ENCODE results near the gene KMT2A.
A peak's percentile ranks its signal among the peaks of the same experiment; 100 is the strongest.
"Not testable (repeated sequence)": the region's sequence is repeated elsewhere in the genome, so short reads cannot be mapped to it uniquely, and the experiment has no call there.

The KMT2A gene

GRCh38 chr11:118435290-118435892, 901 bp upstream of the KMT2A start:
- DNase-seq (ENCODE audit: low read depth) = peak; percentile 29

GRCh38 chr11:118436639-118437207, 431 bp downstream of the KMT2A start:
- DNase-seq (ENCODE audit: low read depth) = peak; percentile 3

- peak; percentile 12 for DNase-seq (ENCODE audit: low read depth)
Measured at GRCh38 chr11:118437208-118438125, 1.2 kb downstream of the KMT2A start.

GRCh38 chr11:118438314-118438931, 2.1 kb downstream of the KMT2A start:
- peak; percentile 25 for DNase-seq (ENCODE audit: low read depth)

- no peak for DNase-seq (ENCODE audit: low read depth)
Measured at GRCh38 chr11:118439646-118440045, 3.4 kb downstream of the KMT2A start.

- DNase-seq (ENCODE audit: low read depth) = no peak
Measured at GRCh38 chr11:118441770-118442275, 5.5 kb downstream of the KMT2A start.

GRCh38 chr11:118442301-118442700, 6.0 kb downstream of the KMT2A start:
- DNase-seq (ENCODE audit: low read depth) = no peak

GRCh38 chr11:118442908-118443589, 6.8 kb downstream of the KMT2A start:
- no peak for DNase-seq (ENCODE audit: low read depth)

GRCh38 chr11:118443590-118444218, 7.4 kb downstream of the KMT2A start:
- DNase-seq (ENCODE audit: low read depth) = no peak

GRCh38 chr11:118447423-118447822, 11.1 kb downstream of the KMT2A start:
- DNase-seq (ENCODE audit: low read depth) = no peak

- no peak for DNase-seq (ENCODE audit: low read depth)
Measured at GRCh38 chr11:118448294-118448693, 12.0 kb downstream of the KMT2A start.

- DNase-seq (ENCODE audit: low read depth) = no peak
Measured at GRCh38 chr11:118449316-118449918, 13.1 kb downstream of the KMT2A start.

- DNase-seq (ENCODE audit: low read depth) = no peak
Measured at GRCh38 chr11:118450451-118450850, 14.2 kb downstream of the KMT2A start.

- DNase-seq (ENCODE audit: low read depth) = no peak
Measured at GRCh38 chr11:118462178-118462577, 25.9 kb downstream of the KMT2A start.

- DNase-seq (ENCODE audit: low read depth) = not testable (repeated sequence)
Measured at GRCh38 chr11:118468968-118469367, 32.7 kb downstream of the KMT2A start.

- DNase-seq (ENCODE audit: low read depth) = no peak
Measured at GRCh38 chr11:118471030-118471429, 34.7 kb downstream of the KMT2A start.

- DNase-seq (ENCODE audit: low read depth) = no peak
Measured at GRCh38 chr11:118473537-118473936, 37.2 kb downstream of the KMT2A start.

- no peak for DNase-seq (ENCODE audit: low read depth)
Measured at GRCh38 chr11:118476676-118477075, 40.4 kb downstream of the KMT2A start.

GRCh38 chr11:118481238-118481637, 44.9 kb downstream of the KMT2A start:
- DNase-seq (ENCODE audit: low read depth) = not testable (repeated sequence)

GRCh38 chr11:118484405-118484804, 48.1 kb downstream of the KMT2A start:
- DNase-seq (ENCODE audit: low read depth) = no peak

- DNase-seq (ENCODE audit: low read depth) = no peak
Measured at GRCh38 chr11:118485273-118485672, 49.0 kb downstream of the KMT2A start.

Data from stimulated activated CD8-positive, alpha-beta memory T cell treated with anti-CD3 and anti-CD28 coated beads, Interleukin-12 subunit alpha, Interleukin-12 subunit beta, amount 100 ng/mL, for 4 hours (primary cell).